Measurements from ENCODE around the gene AFMID. TPM values are rescaled to one million over a fixed set of nuclear protein-coding genes. Genes with fewer than 3 reads are reported as not detected.

AFMID gene
- total and polyA plus RNA-seq, 9 of the 15 experiments (the other 6 are each of a cell fraction or from before 2014, with no cell fraction given), result 62.1 to 188 (median 74.4) TPM

DNA sequence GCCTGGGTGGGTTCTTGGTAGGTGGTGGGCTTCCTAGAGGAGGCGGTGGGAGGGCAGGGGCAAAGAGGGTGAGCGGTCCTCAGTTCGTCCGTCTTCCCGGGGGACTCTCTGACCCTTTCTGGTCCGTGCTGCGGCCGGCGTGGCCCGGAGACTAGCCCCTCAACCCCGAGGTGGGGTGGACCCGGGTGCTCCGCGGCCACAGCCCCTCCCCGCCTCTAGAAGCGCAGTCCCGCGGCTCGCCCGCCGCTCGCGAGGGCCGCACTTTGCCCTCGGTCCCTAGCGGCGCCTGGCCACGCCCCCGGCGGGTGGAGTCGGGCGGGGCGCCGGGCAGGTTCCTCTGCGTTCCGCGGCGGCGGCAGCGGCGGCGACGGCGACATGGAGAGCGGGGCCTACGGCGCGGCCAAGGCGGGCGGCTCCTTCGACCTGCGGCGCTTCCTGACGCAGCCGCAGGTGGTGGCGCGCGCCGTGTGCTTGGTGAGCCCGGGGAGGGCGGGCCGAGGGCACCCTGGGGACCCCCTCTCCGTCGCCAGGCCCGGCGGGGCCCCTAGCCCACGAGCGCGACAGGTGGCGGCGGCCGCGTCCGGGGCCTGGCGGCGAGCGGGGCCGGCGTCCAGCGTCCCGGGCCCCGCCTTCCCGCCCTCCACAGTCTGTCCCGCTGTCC, 18.8 kb upstream of the AFMID start, which contains the start of gene SYNGR2 (continued):
- peak; percentile 86 for TF ChIP-seq RBM25 (IDR thresholded peaks at IDR 0.05; ENCODE audit: low read depth, low read length, severe bottlenecking)
- no peak for TF ChIP-seq POLR3G (IDR thresholded peaks at IDR 0.05; ENCODE audit: extremely low read depth, insufficient read length, insufficient replicate concordance)
- TF ChIP-seq, protein P1, sequence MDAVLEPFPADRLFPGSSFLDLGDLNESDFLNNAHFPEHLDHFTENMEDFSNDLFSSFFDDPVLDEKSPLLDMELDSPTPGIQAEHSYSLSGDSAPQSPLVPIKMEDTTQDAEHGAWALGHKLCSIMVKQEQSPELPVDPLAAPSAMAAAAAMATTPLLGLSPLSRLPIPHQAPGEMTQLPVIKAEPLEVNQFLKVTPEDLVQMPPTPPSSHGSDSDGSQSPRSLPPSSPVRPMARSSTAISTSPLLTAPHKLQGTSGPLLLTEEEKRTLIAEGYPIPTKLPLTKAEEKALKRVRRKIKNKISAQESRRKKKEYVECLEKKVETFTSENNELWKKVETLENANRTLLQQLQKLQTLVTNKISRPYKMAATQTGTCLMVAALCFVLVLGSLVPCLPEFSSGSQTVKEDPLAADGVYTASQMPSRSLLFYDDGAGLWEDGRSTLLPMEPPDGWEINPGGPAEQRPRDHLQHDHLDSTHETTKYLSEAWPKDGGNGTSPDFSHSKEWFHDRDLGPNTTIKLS (IDR thresholded peaks at IDR 0.05; ENCODE audit: borderline replicate concordance, low read depth), result peak; percentile 41; the same call in 1 of the 2 replicates
- TF ChIP-seq KLF1 (tag; IDR thresholded peaks at IDR 0.05), result 0 out of 2 replicates have a peak, but pooled peaks have one; percentile 21
- TF ChIP-seq POLR2G (IDR thresholded peaks at IDR 0.05; ENCODE audit: low read depth, low read length), result peak; percentile 93
- TF ChIP-seq, protein P2, sequence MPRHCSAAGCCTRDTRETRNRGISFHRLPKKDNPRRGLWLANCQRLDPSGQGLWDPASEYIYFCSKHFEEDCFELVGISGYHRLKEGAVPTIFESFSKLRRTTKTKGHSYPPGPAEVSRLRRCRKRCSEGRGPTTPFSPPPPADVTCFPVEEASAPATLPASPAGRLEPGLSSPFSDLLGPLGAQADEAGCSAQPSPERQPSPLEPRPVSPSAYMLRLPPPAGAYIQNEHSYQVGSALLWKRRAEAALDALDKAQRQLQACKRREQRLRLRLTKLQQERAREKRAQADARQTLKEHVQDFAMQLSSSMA (CRISPR knock-in tag; IDR thresholded peaks at IDR 0.05), result no peak
- TF ChIP-seq, protein P3, sequence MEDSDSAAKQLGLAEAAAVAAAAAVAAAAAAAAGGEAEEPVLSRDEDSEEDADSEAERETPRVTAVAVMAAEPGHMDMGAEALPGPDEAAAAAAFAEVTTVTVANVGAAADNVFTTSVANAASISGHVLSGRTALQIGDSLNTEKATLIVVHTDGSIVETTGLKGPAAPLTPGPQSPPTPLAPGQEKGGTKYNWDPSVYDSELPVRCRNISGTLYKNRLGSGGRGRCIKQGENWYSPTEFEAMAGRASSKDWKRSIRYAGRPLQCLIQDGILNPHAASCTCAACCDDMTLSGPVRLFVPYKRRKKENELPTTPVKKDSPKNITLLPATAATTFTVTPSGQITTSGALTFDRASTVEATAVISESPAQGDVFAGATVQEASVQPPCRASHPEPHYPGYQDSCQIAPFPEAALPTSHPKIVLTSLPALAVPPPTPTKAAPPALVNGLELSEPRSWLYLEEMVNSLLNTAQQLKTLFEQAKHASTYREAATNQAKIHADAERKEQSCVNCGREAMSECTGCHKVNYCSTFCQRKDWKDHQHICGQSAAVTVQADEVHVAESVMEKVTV (CRISPR knock-in tag; IDR thresholded peaks at IDR 0.05), result no peak
- TF ChIP-seq, protein P4, sequence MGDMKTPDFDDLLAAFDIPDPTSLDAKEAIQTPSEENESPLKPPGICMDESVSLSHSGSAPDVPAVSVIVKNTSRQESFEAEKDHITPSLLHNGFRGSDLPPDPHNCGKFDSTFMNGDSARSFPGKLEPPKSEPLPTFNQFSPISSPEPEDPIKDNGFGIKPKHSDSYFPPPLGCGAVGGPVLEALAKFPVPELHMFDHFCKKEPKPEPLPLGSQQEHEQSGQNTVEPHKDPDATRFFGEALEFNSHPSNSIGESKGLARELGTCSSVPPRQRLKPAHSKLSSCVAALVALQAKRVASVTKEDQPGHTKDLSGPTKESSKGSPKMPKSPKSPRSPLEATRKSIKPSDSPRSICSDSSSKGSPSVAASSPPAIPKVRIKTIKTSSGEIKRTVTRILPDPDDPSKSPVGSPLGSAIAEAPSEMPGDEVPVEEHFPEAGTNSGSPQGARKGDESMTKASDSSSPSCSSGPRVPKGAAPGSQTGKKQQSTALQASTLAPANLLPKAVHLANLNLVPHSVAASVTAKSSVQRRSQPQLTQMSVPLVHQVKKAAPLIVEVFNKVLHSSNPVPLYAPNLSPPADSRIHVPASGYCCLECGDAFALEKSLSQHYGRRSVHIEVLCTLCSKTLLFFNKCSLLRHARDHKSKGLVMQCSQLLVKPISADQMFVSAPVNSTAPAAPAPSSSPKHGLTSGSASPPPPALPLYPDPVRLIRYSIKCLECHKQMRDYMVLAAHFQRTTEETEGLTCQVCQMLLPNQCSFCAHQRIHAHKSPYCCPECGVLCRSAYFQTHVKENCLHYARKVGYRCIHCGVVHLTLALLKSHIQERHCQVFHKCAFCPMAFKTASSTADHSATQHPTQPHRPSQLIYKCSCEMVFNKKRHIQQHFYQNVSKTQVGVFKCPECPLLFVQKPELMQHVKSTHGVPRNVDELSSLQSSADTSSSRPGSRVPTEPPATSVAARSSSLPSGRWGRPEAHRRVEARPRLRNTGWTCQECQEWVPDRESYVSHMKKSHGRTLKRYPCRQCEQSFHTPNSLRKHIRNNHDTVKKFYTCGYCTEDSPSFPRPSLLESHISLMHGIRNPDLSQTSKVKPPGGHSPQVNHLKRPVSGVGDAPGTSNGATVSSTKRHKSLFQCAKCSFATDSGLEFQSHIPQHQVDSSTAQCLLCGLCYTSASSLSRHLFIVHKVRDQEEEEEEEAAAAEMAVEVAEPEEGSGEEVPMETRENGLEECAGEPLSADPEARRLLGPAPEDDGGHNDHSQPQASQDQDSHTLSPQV (IDR thresholded peaks at IDR 0.05), result 0 out of 2 replicates have a peak, but pooled peaks have one; percentile 52
- TF ChIP-seq, protein P5, sequence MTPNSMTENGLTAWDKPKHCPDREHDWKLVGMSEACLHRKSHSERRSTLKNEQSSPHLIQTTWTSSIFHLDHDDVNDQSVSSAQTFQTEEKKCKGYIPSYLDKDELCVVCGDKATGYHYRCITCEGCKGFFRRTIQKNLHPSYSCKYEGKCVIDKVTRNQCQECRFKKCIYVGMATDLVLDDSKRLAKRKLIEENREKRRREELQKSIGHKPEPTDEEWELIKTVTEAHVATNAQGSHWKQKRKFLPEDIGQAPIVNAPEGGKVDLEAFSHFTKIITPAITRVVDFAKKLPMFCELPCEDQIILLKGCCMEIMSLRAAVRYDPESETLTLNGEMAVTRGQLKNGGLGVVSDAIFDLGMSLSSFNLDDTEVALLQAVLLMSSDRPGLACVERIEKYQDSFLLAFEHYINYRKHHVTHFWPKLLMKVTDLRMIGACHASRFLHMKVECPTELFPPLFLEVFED (CRISPR knock-in tag; conservative IDR thresholded peaks at IDR 0.05), result no peak
- TF ChIP-seq CBX5 (IDR thresholded peaks at IDR 0.05; ENCODE audit: borderline replicate concordance, low read depth), result no peak
- TF ChIP-seq, protein P6, sequence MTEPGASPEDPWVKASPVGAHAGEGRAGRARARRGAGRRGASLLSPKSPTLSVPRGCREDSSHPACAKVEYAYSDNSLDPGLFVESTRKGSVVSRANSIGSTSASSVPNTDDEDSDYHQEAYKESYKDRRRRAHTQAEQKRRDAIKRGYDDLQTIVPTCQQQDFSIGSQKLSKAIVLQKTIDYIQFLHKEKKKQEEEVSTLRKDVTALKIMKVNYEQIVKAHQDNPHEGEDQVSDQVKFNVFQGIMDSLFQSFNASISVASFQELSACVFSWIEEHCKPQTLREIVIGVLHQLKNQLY (CRISPR knock-in tag; conservative IDR thresholded peaks at IDR 0.05), result no peak
- TF ChIP-seq, protein P7, sequence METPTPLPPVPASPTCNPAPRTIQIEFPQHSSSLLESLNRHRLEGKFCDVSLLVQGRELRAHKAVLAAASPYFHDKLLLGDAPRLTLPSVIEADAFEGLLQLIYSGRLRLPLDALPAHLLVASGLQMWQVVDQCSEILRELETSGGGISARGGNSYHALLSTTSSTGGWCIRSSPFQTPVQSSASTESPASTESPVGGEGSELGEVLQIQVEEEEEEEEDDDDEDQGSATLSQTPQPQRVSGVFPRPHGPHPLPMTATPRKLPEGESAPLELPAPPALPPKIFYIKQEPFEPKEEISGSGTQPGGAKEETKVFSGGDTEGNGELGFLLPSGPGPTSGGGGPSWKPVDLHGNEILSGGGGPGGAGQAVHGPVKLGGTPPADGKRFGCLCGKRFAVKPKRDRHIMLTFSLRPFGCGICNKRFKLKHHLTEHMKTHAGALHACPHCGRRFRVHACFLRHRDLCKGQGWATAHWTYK (CRISPR knock-in tag; IDR thresholded peaks at IDR 0.05), result no peak
- TF ChIP-seq U2AF2 (optimal IDR thresholded peaks at IDR 0.05; ENCODE audit: low read depth, low read length), result no peak
- TF ChIP-seq CSDE1 (IDR thresholded peaks at IDR 0.05), result no peak
